Parietal lobe (tissue), 2 donors: ENCODE measurements around the gene FBXO28. TPM values are rescaled to one million over a fixed set of nuclear protein-coding genes. Genes with fewer than 3 reads are reported as not detected.

Experiments
- small RNA-seq: library from RNA; depleted of rRNA; stranded (forward); fragments of <200 nt; gene quantifications from one replicate; pipeline ENCODE3, GENCODE V24; 2014; ENCODE audit warnings: low replicate concordance
- total RNA-seq: library from RNA; depleted of rRNA; stranded (reverse); fragments of >200 nt; gene quantifications from one replicate; pipeline ENCODE4 v1.2.3, GENCODE V29; 2014

The FBXO28 gene, protein sequence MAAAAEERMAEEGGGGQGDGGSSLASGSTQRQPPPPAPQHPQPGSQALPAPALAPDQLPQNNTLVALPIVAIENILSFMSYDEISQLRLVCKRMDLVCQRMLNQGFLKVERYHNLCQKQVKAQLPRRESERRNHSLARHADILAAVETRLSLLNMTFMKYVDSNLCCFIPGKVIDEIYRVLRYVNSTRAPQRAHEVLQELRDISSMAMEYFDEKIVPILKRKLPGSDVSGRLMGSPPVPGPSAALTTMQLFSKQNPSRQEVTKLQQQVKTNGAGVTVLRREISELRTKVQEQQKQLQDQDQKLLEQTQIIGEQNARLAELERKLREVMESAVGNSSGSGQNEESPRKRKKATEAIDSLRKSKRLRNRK
- 54.8 TPM for total RNA-seq

DNA sequence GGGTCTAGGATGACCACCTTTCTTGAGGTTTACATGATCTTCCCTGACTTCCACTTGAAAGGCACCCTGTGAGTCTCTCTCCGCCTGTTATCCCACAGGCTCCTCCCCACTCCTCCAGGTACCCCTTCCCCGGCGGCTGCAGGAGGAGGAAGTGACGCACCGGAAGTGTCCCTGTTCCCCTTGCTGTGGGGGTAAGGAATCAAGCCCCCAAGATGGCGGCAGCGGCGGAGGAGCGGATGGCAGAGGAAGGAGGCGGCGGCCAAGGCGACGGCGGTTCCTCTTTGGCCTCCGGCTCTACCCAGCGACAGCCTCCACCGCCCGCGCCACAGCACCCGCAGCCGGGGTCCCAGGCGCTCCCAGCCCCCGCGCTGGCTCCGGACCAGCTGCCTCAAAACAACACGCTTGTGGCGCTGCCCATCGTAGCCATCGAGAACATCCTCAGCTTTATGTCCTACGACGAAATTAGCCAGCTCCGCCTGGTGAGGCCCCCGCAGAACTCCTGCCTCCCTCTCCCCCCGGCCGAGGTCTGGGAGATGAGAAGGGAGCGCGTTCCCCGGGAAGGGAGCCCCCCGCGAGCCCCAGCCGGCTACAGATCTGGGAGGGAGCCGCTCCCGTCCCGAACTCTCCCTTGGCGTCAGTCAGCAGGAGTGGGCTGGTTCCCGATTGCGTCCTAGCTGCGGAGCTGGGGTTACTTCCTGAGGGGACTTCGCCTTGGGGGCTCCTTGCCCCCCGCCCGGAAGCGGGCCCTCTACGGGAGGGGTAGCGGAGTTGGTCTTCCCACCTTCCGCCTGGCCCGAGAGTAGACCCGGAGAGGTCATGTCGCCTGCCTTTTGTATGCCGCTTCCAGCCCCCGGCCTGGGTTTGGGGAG lies at the start of gene FBXO28:
Gene FBXO28 (plus strand): TSS at position 194 of the 869 bp plus-strand sequence. CDS start 19 bp downstream, at position 213.

DNA sequence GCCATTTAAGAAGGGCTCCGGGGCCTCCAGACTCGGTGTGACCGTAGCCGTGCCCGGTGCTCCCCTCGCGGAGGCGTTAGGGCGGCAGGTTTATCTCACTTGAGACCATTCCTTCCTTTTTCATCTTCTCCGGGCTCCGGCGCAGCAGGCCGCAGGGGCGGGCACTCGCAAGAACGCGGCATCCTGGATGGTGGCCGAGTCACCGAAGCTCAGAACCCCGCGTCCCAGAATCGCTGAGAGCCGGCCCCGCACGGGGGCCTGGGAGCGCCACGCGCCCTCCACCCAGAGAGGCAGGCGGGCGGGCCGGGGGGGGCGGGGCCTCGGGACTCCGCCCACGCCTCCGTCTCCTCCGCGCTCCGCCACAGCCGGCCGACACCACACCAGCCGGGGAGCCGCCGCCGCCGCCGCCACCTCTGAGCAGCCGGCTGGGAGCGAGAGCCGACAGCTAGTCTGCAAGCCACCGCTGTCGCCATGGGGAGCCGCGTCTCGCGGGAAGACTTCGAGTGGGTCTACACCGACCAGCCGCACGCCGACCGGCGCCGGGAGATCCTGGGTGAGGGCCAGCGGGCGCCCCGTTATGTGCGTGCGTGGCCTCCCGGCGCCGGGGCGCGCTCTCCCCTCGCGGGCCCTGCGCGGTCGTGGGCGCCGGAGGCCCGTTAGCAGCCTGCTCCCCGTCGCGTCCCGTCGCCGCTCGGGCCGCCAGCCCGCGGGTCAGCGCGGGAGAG lies 69.1 kb downstream of the FBXO28 start, which contains the start of gene DEGS1:
Gene DEGS1 (plus strand): TSS at position 375 of the 725 bp plus-strand sequence. CDS start 97 bp downstream, at position 472.

Small RNA genes lying within 50 kb of the gene (small RNA-seq; reads per million reads assigned to genes)
- gene AC092809.3 (not detected), gene RF00139 (not detected), gene RN7SKP49 (not detected)

Other genes with a start within 250 kb of the FBXO28 start
- gene DEGS1, start 69.1 kb downstream of the FBXO28 start, total RNA-seq: 49.8 TPM
- gene NVL, start 216.1 kb downstream of the FBXO28 start, total RNA-seq: 74.2 TPM
- 29.1 TPM for gene CNIH4, start 242.8 kb downstream of the FBXO28 start, total RNA-seq